ENCODE data around the gene DNAJC7. TPM values are rescaled to one million over a fixed set of nuclear protein-coding genes. Genes with fewer than 3 reads are reported as not detected.
A peak's percentile ranks its signal among the peaks of the same experiment; 100 is the strongest.

The DNAJC7 gene
- total RNA-seq, 1 experiment from 2014 or later = 94.6 TPM

DNA sequence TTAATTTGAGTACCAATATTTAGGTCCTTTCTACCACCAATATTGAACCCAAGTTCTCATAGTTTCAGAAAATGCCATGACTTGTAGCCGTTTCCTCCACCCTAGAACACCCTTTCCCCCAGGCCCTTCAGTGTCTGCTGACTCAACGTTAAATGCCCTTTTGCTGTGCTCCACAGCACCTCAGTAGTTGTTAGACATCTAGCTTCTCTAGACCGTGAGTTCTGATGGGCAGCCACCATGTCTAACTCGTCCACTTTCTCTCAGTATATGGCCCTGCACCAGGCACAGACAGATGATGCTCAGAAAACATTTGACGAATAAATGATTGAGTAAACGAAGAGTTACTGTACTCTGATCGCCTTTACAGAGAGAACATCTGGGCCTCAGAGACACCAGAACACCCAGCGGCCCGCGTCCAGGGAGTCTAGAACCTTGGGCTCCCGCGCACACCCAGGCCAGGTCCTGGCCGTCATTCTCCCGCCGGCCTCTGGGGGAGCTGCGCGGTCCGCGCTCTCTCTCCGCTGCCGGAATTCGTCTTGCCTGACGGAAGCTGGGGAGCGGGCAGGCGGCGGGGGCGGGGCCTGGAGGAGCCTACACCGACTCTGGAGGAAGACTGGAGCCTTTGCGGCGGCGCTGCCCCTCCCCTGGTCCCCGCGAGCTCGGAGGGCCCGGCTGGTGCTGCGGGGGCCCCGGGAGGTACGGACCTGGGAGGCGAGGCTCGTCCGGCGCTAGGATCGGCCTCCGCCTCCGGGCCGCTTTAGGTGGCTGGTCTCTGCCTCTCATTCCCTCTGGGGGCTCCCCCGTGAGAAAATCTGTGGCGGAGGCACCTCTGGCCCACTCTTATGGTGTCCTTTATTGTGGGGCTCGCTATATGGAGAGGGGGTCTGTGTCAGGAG is 2.5 kb upstream of the DNAJC7 start, which contains the start of gene NKIRAS2:
Gene NKIRAS2, plus strand, starts transcription at position 582 of the 896 bp plus-strand sequence. CDS start 1,488 bp downstream, outside the sequence.
- H3K27me3 ChIP-seq (replicated peaks; ENCODE audit: insufficient read depth, low read depth, low read length, poor library complexity) = no peaks in the 10 kb centered on the region
- BruUV-seq (replicated peaks) = no TSS peak
- peak within 1 kb of the TSS; percentile 84 for H3K27ac ChIP-seq (ENCODE audit: low read depth, low read length, poor library complexity, severe bottlenecking)
- TF ChIP-seq EZH2 (IDR thresholded peaks at IDR 0.05; ENCODE audit: borderline replicate concordance, low read depth, low read length, poor library complexity, severe bottlenecking) = no peak
- TF ChIP-seq CTCF (conservative IDR thresholded peaks at IDR 0.05; ENCODE audit: low read depth, low read length) = peak; percentile 75
- H3K4me3 ChIP-seq (ENCODE audit: low read depth, low read length, poor library complexity, severe bottlenecking) = peak within 1 kb of the TSS; percentile 82
- peak; percentile 87 for DNase-seq (ENCODE audit: low spot score)
- no peaks in the 10 kb centered on the region for H3K9me3 ChIP-seq (ENCODE audit: low read depth, low read length, poor library complexity, severe bottlenecking)
- no peaks in the 10 kb centered on the region for H3K4me1 ChIP-seq (ENCODE audit: insufficient read depth, low read length, poor library complexity, severe bottlenecking)
- POLR2A ChIA-PET (ENCODE audit: low non-redundant PET) = interaction anchor here (0.6 kb wide), 2 partner anchors 14 to 280 kb away, joined by 3 read pairs; no protein-coding TSS in a partner anchor
- CTCF ChIA-PET = interaction anchor here (0.5 to 0.8 kb wide), 2 partner anchors 14 to 16 kb away, joined by 3 to 15 read pairs; no protein-coding TSS in a partner anchor
- H3K36me3 ChIP-seq (ENCODE audit: insufficient read depth, low read length, poor library complexity, severe bottlenecking) = no peaks in the 10 kb centered on the region
- intact Hi-C loops (cut with micrococcal nuclease; ENCODE audit: unreplicated experiment) = no loop called here

GRCh38 chr17:42018988-42019387 is 1.7 kb upstream of the DNAJC7 start:
- no peak overlapping the region for H3K4me3 ChIP-seq (ENCODE audit: low read depth, low read length, poor library complexity, severe bottlenecking)
- ChIA-PET POLR2A (ENCODE audit: low non-redundant PET) (interaction anchor here (0.7 kb wide), 1 partner anchor 187 kb away, joined by 3 read pairs; no protein-coding TSS in a partner anchor), CTCF (interaction anchor here (1.1 kb wide), 1 partner anchor 53 kb away, joined by 9 read pairs; the partner anchor contains the start of gene CNP)
- DNase-seq (ENCODE audit: low spot score) = no peak
- no peaks in the 10 kb centered on the region for H3K4me1 ChIP-seq (ENCODE audit: insufficient read depth, low read length, poor library complexity, severe bottlenecking)
- no peaks in the 10 kb centered on the region for H3K27me3 ChIP-seq (replicated peaks; ENCODE audit: insufficient read depth, low read depth, low read length, poor library complexity)
- TF ChIP-seq EZH2 (IDR thresholded peaks at IDR 0.05; ENCODE audit: borderline replicate concordance, low read depth, low read length, poor library complexity, severe bottlenecking) = no peak
- no peak for TF ChIP-seq CTCF (conservative IDR thresholded peaks at IDR 0.05; ENCODE audit: low read depth, low read length)
- BruUV-seq (replicated peaks) = no TSS peak
- H3K27ac ChIP-seq (ENCODE audit: low read depth, low read length, poor library complexity, severe bottlenecking) = no peak overlapping the region
- no peaks in the 10 kb centered on the region for H3K9me3 ChIP-seq (ENCODE audit: low read depth, low read length, poor library complexity, severe bottlenecking)
- H3K36me3 ChIP-seq (ENCODE audit: insufficient read depth, low read length, poor library complexity, severe bottlenecking) = no peaks in the 10 kb centered on the region
- intact Hi-C loops (cut with micrococcal nuclease; ENCODE audit: unreplicated experiment) = no loop called here

GRCh38 chr17:42018339-42018738 is 1.1 kb upstream of the DNAJC7 start:
- no peak for DNase-seq (ENCODE audit: low spot score)
- Histone ChIP-seq H3K27ac (ENCODE audit: low read depth, low read length, poor library complexity, severe bottlenecking) (peak overlapping the region; percentile 94), H3K4me3 (ENCODE audit: low read depth, low read length, poor library complexity, severe bottlenecking) (peak overlapping the region; percentile 79), H3K4me1 (ENCODE audit: insufficient read depth, low read length, poor library complexity, severe bottlenecking) (no peaks in the 10 kb centered on the region), H3K27me3 (replicated peaks; ENCODE audit: insufficient read depth, low read depth, low read length, poor library complexity) (no peaks in the 10 kb centered on the region), H3K9me3 (ENCODE audit: low read depth, low read length, poor library complexity, severe bottlenecking) (no peaks in the 10 kb centered on the region), H3K36me3 (ENCODE audit: insufficient read depth, low read length, poor library complexity, severe bottlenecking) (no peaks in the 10 kb centered on the region)
- intact Hi-C loops (cut with micrococcal nuclease; ENCODE audit: unreplicated experiment) = no loop called here
- BruUV-seq (replicated peaks) = no TSS peak
- ChIA-PET CTCF (interaction anchor here (0.6 to 1.1 kb wide), 2 partner anchors 52 to 191 kb away, joined by 3 to 9 read pairs; partner anchors contain the start of gene CNP), POLR2A (ENCODE audit: low non-redundant PET) (interaction anchor here (0.5 to 0.7 kb wide), 2 partner anchors 52 to 186 kb away, joined by 3 to 4 read pairs; no protein-coding TSS in a partner anchor)
- TF ChIP-seq EZH2 (IDR thresholded peaks at IDR 0.05; ENCODE audit: borderline replicate concordance, low read depth, low read length, poor library complexity, severe bottlenecking) = no peak
- TF ChIP-seq CTCF (conservative IDR thresholded peaks at IDR 0.05; ENCODE audit: low read depth, low read length) = no peak

All from A673 (cell line).